K562 (cell line): ENCODE data around the gene PCDHA6. TPM values are rescaled to one million over a fixed set of nuclear protein-coding genes. Genes with fewer than 3 reads are reported as not detected.
"Not testable (repeated sequence)": the region's sequence is repeated elsewhere in the genome, so short reads cannot be mapped to it uniquely, and the experiment has no call there.

Experiments
- ATAC-seq: fragments of 200-7000 bp; cut with Tn5 transposase; 3 replicates; pipeline ENCODE4 v1.9.1; 2020; ENCODE audit warnings: moderate library complexity
- BruUV-seq: library from RNA; stranded (reverse); fragments of 400-500 nt; replicated peaks from 2 replicates; lab custom pipeline; 2021; lab: Mats Ljungman, UMichigan
- CTCF ChIA-PET: fragments of 300-600 bp; formaldehyde crosslinking; extraction: SDS; loops from one replicate; lab custom pipeline; 2021; ENCODE audit warnings: low intra/inter-chr PET ratio; lab: Yijun Ruan, JAX
- POLR2A ChIA-PET: fragments of 300-600, 350-650 bp; sonication (Branson Sonifier 250); formaldehyde crosslinking; extraction: SDS; loops from one replicate; lab custom pipeline; 2021; ENCODE audit warnings: antibody characterized with exemption, inconsistent platforms; lab: Yijun Ruan, JAX
- DNase-seq, 4 experiments: peaks; one replicate each; pipeline versions ENCODE4 v3.0.0 to v3.0.0-alpha.2; 2011 to 2018; ENCODE audit warnings: low spot score in 3 of 4, mixed read lengths in 3 of 4; ENCODE audit errors: extremely low read depth in 1 of 4
- FAIRE-seq: peaks from 2 replicates; lab custom pipeline; 2011; peaks lifted over from hg19 to GRCh38; lab: Jason Lieb, UNC
- H2AFZ ChIP-seq: 2 replicates; pipeline ENCODE4 v1.6.0; 2011; ENCODE audit warnings: low read depth, low read length, control low read depth, inconsistent platforms
- H3K27ac ChIP-seq: fragments of 200-600 bp; 3 replicates; pipeline ENCODE4 v1.8.0; 2011; ENCODE audit warnings: low read depth, mild to moderate bottlenecking, control low read depth, inconsistent platforms, low read length, moderate library complexity, mixed read lengths; ENCODE audit errors: extremely low read depth
- H3K27me3 ChIP-seq, 2 experiments: fragments of 300-600 bp in 1 of 2; 2 replicates in 1 of 2; 3 replicates in 1 of 2; pipeline versions ENCODE4 v1.6.0 to v1.8.0; 2011; ENCODE audit warnings: inconsistent platforms in 2 of 2, low read length in 2 of 2, mild to moderate bottlenecking in 1 of 2, mixed read lengths in 1 of 2, moderate library complexity in 1 of 2; ENCODE audit not compliant: control insufficient read depth in 2 of 2, insufficient read depth in 2 of 2
- H3K36me3 ChIP-seq: fragments of 300-600 bp; 3 replicates; pipeline ENCODE4 v1.8.0; 2011; ENCODE audit warnings: mild to moderate bottlenecking, low read length, inconsistent platforms; ENCODE audit not compliant: control insufficient read depth, insufficient read depth
- H3K4me1 ChIP-seq, 2 experiments: fragments of 200-600 bp in 1 of 2; replicated peaks in 1 of 2; 2 replicates in 1 of 2; 3 replicates in 1 of 2; pipeline versions ENCODE4 v1.5.1 to v1.8.0; 2011; ENCODE audit warnings: inconsistent platforms in 2 of 2, low read length in 2 of 2, mild to moderate bottlenecking in 1 of 2, mixed read lengths in 1 of 2, moderate library complexity in 1 of 2; ENCODE audit not compliant: control insufficient read depth in 2 of 2, insufficient read depth in 2 of 2
- H3K4me2 ChIP-seq: 2 replicates; pipeline ENCODE4 v1.6.1; 2011; ENCODE audit warnings: low read length, control low read depth, inconsistent platforms, mixed read lengths; ENCODE audit not compliant: insufficient read depth
- H3K4me3 ChIP-seq: fragments of 200-600 bp; sonication (generic), shearing (Covaris generic); 2 replicates; pipeline ENCODE4 v1.5.1; 2016; ENCODE audit warnings: control low read depth, inconsistent platforms
- H3K79me2 ChIP-seq: fragments of 200-600 bp; 3 replicates; pipeline ENCODE4 v1.8.0; 2011; ENCODE audit warnings: low read length, inconsistent platforms; ENCODE audit not compliant: control insufficient read depth, insufficient read depth
- H3K9ac ChIP-seq, 2 experiments: 2 replicates each; pipeline versions ENCODE4 v1.6.0 to v1.6.1; 2011; ENCODE audit warnings: low read depth in 2 of 2, low read length in 2 of 2, control low read depth in 1 of 2, inconsistent platforms in 1 of 2, mild to moderate bottlenecking in 1 of 2, mixed read lengths in 1 of 2; ENCODE audit not compliant: insufficient read depth in 1 of 2
- H3K9me1 ChIP-seq: one replicate; pipeline ENCODE4 v1.6.0; 2011; ENCODE audit warnings: inconsistent platforms, mild to moderate bottlenecking, low read length, moderate library complexity; ENCODE audit not compliant: control insufficient read depth, insufficient read depth
- H3K9me3 ChIP-seq: replicated peaks from 2 replicates; pipeline ENCODE4 v1.5.1; 2011; ENCODE audit warnings: low read depth, low read length, inconsistent platforms; ENCODE audit not compliant: control insufficient read depth, insufficient read depth
- H4K20me1 ChIP-seq: replicated peaks from 2 replicates; pipeline ENCODE4 v1.6.1; 2011; ENCODE audit warnings: low read length, inconsistent platforms, mixed read lengths; ENCODE audit not compliant: control insufficient read depth, insufficient read depth
- CTCF ChIP-seq, 3 experiments: IDR thresholded peaks in 2 of 3; conservative IDR thresholded peaks in 1 of 3; 2 replicates each; pipeline ENCODE4 v1.5.1; 2011 to 2012; ENCODE audit warnings: low read length in 3 of 3, mild to moderate bottlenecking in 3 of 3, control low read depth in 2 of 3, improper control_type of control experiment in 1 of 3, inconsistent platforms in 1 of 3, low read depth in 1 of 3, mixed read lengths in 1 of 3, moderate library complexity in 1 of 3; ENCODE audit not compliant: insufficient read depth in 2 of 3
- ZNF263 ChIP-seq: sonication (generic); formaldehyde crosslinking; IDR thresholded peaks from 2 replicates; pipeline ENCODE4 v1.8.0; 2022; ENCODE audit warnings: mild to moderate bottlenecking, missing genetic modification reagents, borderline replicate concordance
- WGBS: fragments of 100-300 bp; shearing (Covaris generic); methylation state at CpG from one replicate; pipeline ENCODE4 v1.1.6; 2016; ENCODE audit warnings: low coverage, mixed read lengths; ENCODE audit not compliant: insufficient coverage; ENCODE audit errors: missing lambda C conversion rate; 5-methylcytosine and 5-hydroxymethylcytosine counted together
- in situ Hi-C: fragments of 300-500 bp; cut with MboI; formaldehyde crosslinking; loops from 4 replicates; pipeline ENCODE4 v1.15.0; 2018; ENCODE audit warnings: inconsistent platforms, mixed read lengths
- intact Hi-C: fragments of 100-400 bp; cut with micrococcal nuclease; formaldehyde crosslinking; loops from 2 replicates; pipeline ENCODE4 v1.14.2; 2022
- polyA plus RNA-seq, 8 experiments: library from polyadenylated mRNA; depleted of rRNA in 4 of 8; stranded (reverse) in 5 of 8; unstranded in 3 of 8; fragments of >200 nt; fragmentation: Nextera tagmentation in 2 of 8; fragmentation: Illumina TruSeq in 1 of 8; extraction: Ambion mirVana in 2 of 8; extraction: Trizol in 1 of 8; gene quantifications; 2 replicates each; pipeline versions ENCODE4 v1.2.1 to v1.2.3, GENCODE V29; 2011 to 2014; ENCODE audit warnings: inconsistent platforms in 1 of 8, missing spikeins in 1 of 8
- total RNA-seq, 7 experiments: library from RNA; depleted of rRNA in 6 of 7; stranded (reverse); fragments of >200 nt in 6 of 7; fragmentation: Illumina TruSeq in 2 of 7; extraction: Trizol in 2 of 7; gene quantifications; 2 replicates each; pipeline versions ENCODE4 v1.2.1 to v1.2.3, GENCODE V29; 2011 to 2021; ENCODE audit warnings: low replicate concordance in 1 of 7

PCDHA6 gene
- total and polyA plus RNA-seq, 9 of the 15 experiments (the other 6 are each of a cell fraction or from before 2014, with no cell fraction given) = not detected

DNA sequence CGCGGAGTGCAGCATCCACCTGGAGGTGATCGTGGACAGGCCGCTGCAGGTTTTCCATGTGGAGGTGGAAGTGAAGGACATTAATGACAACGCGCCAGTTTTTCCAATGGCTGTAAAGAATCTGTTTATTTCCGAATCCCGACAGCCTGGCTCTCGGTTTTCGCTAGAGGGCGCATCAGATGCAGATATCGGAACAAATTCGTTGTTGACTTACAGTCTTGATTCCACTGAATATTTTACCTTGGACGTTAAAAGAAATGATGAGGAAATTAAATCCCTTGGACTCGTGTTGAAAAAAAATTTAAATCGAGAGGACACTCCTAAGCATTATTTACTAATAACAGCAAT, 26.3 kb upstream of the PCDHA6 start:
- WGBS = 23% methylated on average over 16 of the region's 16 CpGs
- intact Hi-C loops (no loop called here), in situ Hi-C loops (no loop called here)
- Histone ChIP-seq H3K79me2 (no peaks in the 10 kb centered on the region), H3K36me3 (no peaks in the 10 kb centered on the region), H2AFZ (no peak overlapping the region), H3K9me1 (no peaks in the 10 kb centered on the region), H3K27ac (no peak overlapping the region), H3K4me3 (no peak overlapping the region), H4K20me1 (no peaks in the 10 kb centered on the region), H3K9ac (no peak overlapping the region), H3K4me1 (peaks cover 0 to 7% of the 10 kb centered on the region in 2 experiments; a peak in 1 of 5 replicates), H3K9me3 (no peaks in the 10 kb centered on the region), H3K4me2 (no peak overlapping the region), H3K27me3 (no peaks in the 10 kb centered on the region)
- ChIA-PET CTCF (no interaction called here), POLR2A (no interaction called here)
- DNase-seq = peak in 1 of 4 experiments; percentile 2
- no TSS peak for BruUV-seq
- TF ChIP-seq CTCF (IDR thresholded peaks at IDR 0.05 in 2 of 3, conservative IDR thresholded peaks at IDR 0.05 in 1 of 3; ENCODE audit: insufficient read depth in 2 of 3, low read depth in 1 of 3, low read length in 3 of 3) (0 out of 6 replicates have a peak, but pooled peaks of 2 of the 3 experiments have one; percentile 10 to 13), ZNF263 (CRISPR knock-in tag) (no peak)
- ATAC-seq = no peak
- FAIRE-seq = no peak

- H3K36me3 ChIP-seq, H3K9ac ChIP-seq, DNase-seq, H3K27me3 ChIP-seq, CTCF ChIA-PET, H3K4me2 ChIP-seq, FAIRE-seq, BruUV-seq, intact Hi-C loops, H3K4me3 ChIP-seq, in situ Hi-C loops, ATAC-seq, POLR2A ChIA-PET, H2AFZ ChIP-seq, H3K79me2 ChIP-seq, H3K27ac ChIP-seq, H3K9me3 ChIP-seq, H4K20me1 ChIP-seq, H3K9me1 ChIP-seq: not testable (repeated sequence)
- 47% methylated on average over 38 of the region's 45 CpGs for WGBS
- H3K4me1 ChIP-seq = peaks cover 0 to 11% of the 10 kb centered on the region in 2 experiments; a peak in 2 of 5 replicates
Observed at GRCh38 chr5:140802381-140802780, 25.4 kb upstream of the PCDHA6 start.
